Stimulated activated CD4-positive, alpha-beta T cell treated with anti-CD3 and anti-CD28 coated beads, Interleukin-4, amount 100 ng/mL, for 4 hours (primary cell): Measurements from ENCODE around the gene SLC17A5.
"Not testable (repeated sequence)": the region's sequence is repeated elsewhere in the genome, so short reads cannot be mapped to it uniquely, and the experiment has no call there.

Experiments used
- DNase-seq, 2 experiments: peaks; one replicate each; pipeline ENCODE4 v3.0.0-alpha.2; 2020

Gene SLC17A5

DNA sequence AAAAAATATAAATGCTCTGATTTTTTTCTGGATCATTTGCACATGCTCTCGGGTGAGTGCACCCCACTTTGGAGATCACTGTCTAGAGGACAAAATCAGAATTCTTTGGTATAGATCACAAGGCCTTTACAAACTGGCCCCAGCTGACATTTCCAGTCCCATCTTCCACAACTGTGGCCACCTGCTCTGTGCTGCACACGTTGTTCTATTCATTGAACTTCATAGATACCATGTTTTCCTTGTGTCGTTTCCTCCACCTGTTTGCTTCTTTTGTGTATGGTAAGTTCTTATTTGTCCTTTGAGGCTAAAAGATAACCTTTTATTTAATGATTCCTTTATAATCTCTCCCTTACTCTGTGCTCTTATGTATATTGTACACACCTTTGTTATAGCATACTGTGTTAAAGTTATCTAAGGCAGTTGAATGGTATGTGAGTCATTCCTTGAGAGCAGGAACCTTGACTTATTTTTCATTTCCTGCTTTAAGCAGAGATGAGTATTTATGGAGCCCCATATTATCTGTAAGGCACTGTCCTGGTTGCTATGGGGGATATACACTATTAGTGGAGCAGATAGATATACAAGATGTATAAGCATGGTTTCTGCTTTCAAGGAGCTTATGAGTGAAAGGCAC lies 12.0 kb upstream of the SLC17A5 start:
- no peak for DNase-seq

DNA sequence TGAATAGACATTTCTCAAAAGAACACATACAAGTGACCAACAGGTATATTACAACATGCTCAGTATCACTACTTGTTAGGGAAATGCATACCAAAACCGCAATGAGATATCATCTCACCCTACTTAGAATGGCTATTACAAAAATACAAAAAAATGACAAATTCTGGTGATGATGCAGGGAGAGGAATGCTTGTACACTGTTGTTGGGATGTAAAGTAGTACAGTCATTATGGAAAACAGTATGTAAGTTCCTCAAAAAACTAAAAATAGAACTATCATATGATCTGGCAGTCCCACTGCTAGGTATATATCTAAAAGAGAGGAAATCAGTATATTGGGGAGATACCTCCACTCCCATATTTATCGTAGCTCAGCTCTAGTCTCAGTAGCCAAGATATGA lies 10.9 kb upstream of the SLC17A5 start:
- no peak for DNase-seq

GRCh38 chr6:73657201-73657600 lies 3.4 kb upstream of the SLC17A5 start:
- DNase-seq: no peak

- no peak for DNase-seq
Observed at GRCh38 chr6:73656531-73657145, 2.8 kb upstream of the SLC17A5 start.

DNA sequence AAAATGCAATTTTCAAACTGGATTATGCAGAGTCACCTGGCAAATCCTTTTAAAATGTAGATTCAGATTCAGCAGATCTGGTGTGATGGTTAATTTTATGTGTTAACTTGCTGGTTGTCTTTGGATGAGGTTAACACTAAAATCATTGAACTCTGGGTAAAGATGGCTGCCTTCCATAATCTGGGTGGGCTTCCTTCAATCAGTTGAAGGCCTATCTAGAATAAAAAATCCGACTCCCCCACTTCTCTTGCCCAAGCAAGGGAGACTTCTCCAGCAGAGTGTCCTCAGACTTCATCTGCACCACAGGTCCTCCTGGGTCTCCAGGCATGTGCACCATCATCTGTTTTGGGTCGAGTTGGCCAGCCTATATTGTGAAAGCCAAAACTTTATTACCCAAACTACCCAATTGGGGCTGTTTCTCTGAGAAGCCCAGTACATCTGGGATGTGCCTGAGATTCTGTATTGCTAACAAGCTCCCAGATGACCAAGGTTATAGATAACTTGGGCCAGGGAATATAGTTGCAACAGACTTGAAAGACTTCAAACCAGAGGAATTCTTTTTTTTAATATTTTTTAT lies 1.6 kb upstream of the SLC17A5 start:
- no peak for DNase-seq

DNA sequence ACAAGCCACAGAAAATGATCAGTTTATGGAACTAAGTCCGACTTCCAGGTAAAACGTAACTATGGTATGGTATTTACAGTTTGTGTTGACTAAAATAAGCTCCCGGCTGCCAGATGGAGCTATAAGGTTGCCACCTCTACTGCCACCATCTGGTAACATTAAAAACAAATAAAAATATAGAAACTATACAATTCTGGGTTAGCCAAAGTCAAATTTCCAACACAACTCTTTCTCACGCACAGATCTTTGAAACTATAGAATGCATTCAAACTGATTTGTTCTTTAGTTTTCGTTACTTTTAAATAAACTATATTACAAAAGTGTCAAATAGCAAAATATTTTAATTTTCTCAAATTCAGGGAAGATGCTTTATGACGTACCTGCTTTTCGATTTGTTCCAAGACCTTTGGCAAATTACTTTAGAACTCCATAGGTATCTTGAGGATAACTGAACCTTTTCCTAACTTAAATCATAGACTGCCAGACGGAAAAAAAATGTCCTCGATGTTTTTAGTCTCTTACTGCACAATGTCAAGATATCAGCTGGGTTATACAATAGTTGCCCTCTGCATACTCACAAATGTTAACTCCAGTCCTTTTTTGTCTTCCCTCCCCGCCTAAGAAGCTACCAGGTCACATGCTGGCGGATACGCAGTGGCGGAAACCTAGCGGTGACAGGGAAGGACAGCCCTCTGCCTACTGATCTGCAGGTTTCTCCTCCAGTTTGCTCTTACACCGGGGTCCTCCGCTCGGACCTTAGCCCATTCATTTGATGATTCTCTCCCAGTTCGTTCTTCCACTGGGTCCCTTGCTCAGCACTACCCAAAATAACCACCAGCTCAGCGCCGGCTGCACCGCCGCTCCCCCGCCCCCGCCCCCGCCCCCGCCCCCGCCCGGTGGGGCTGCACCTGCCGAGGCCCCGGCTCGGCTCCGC lies 888 bp downstream of the SLC17A5 start:
- DNase-seq: peak; percentile 42 to 48

GRCh38 chr6:73649783-73650182 lies 4.0 kb downstream of the SLC17A5 start:
- DNase-seq: no peak

- no peak for DNase-seq
Observed at GRCh38 chr6:73648166-73648565, 5.6 kb downstream of the SLC17A5 start.

DNA sequence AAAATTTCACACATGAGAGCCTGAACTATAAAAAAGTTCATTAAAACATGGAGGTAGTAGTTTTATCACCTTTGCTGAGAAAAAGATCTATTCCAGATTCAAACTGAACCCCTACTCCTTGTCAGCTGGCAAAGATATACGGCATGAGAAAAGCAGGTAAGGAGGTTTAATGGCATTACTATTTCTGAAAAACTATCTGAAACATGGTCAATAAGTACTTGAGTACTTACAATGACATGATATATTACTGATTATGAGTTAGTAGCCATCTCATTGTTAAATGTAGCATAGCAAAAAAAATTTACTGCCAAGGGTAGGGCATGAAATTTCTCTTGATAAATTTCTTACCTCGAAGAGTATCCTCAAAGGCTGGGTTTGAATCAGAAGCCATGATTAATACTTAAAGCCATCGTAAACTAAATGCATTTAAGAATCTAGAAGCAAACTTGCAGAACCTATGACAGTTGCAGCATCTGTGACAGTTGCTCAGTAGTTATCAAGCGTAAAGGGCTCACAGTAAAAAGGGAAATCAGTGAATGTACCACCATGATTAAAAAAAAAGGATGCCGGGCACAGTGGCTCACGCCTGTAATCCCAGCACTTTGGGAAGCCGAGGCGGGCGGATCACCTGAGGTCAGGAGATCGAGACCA lies 8.7 kb downstream of the SLC17A5 start:
- DNase-seq: no peak

DNA sequence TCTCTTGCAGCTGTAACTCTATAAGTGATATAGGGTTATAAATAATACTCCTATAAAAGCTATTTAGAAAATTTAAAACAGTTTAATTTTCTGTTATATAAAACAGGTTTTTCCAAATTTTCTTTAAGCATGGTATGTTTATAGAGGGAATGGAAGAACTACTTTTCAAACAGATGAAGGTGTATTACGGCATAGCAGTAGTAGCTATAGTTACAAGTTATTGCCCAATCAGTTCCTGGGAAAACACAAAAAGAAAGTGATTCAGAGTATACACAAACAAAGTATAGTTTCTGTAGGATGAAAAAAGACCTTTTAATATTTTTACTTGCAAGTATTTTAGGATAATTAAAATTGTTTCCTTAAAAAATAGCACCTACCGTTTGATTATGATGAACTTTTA lies 9.8 kb downstream of the SLC17A5 start:
- no peak for DNase-seq

GRCh38 chr6:73642530-73642929 lies 11.3 kb downstream of the SLC17A5 start:
- DNase-seq: no peak

- DNase-seq: no peak
Observed at GRCh38 chr6:73640179-73640750, 13.5 kb downstream of the SLC17A5 start.

DNA sequence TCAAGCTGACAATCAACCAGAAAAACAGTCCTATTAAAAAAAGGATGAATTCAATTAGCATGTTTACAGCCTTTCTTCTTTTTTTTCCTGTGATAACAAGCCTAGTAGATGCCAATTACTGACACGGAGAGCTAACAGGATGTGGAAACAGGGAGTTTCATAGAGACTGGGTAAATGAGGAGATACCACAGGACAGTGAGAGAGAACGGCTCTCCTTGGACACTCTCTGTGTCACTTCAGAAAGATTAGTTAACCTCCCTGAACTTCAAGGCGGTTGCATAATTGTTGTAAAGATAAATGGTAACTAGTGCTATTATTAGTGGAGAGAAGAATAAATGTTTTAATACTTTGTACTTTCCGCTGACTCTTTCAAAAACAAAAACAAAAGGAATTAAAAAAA lies 14.8 kb downstream of the SLC17A5 start:
- DNase-seq: no peak

DNA sequence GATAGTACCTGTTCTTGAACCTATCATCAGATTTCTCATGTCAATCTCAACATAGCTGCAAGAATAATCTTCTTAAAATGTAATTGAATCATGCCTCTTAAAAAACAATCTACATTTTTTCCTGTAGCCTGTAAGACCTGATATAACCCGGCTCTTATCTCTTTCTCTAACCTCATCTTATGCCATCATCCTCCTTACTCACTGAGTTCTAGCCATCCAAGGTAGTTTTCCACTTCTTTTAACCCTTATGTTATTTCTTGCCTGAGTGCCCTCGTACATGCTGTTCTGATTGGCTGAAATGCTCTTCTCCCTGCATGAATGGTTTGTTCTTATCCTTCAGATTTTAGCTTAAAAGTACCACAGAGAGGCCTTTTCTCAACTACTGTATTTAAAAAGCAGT lies 16.4 kb downstream of the SLC17A5 start:
- no peak for DNase-seq

DNA sequence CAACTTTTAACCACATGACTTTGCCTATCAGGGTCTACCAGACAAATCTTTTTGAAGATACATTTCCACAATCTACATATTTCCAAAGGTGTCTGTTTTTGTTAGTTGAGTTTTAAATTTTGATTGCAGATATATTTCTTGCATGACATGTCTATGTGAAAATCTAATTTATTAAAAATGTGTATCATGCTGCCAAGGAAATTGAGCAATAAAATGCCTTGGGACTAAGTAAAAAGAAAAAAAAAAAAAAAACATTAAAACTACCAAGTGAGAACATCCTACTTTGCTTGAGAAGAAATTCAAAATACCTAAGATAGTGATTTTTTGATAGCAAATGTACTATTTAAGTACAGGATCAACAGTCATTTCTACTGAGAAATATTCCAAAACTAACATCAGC lies 17.7 kb downstream of the SLC17A5 start:
- no peak for DNase-seq

DNA sequence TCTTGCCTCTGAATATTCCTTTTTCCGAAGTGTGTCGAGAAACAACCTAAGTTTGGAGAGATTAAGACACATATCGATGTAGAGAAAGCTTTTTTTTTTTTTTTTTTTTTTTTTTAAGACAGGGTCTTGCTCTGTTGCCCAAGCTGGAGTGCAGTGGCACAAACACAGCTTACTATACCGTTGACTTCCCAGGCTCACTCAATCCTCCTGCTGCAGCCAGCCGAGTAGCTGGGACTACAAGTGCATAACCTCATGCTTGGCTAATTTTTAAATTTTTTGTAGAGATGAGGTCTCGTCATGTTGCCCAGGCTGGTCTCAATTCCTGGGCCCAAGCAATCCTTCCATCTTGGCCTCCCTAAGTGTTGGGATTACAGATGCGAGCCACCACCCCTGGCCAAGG lies 21.4 kb downstream of the SLC17A5 start:
- no peak for DNase-seq

DNA sequence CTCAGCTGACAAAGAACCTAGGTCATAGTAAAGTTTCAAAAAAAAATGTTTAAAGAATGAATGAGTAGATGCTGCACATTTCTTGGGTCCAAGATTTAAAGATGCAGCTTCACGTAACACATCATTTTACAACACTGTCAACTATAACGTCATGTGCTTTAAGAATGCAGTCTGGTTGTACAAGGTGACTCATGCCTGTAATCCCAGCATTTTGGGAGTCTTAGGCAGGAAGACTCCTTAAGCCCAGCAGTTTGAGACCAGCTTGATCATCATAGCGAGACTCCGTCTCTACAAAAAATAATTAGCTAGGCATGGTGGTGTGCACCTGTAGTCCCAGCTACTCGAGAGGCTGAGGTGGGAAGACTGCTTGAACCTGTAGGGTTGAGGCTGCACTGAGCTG lies 21.9 kb downstream of the SLC17A5 start:
- DNase-seq: no peak

- DNase-seq: no peak
Observed at GRCh38 chr6:73630401-73630800, 23.4 kb downstream of the SLC17A5 start.

- no peak for DNase-seq
Observed at GRCh38 chr6:73624896-73625295, 28.9 kb downstream of the SLC17A5 start.

DNA sequence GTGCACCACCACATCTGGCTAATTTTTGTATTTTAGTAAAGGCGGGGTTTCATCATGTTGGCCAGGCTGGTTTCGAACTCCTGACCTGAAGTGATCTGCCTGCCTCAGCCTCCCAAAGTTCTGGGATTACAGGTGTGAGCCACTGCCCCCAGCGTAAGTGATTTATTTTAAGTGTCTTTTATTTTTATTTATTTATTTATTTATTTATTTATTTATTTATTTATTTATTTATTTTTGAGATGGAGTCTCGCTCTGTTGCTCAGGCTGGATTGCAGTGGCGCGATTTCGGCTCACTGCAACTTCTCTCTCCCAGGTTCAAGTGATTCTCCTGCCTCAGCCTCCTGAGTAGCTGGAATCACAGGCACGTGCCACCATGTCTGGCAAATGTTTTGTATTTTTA lies 30.3 kb downstream of the SLC17A5 start:
- DNase-seq: not testable (repeated sequence)

GRCh38 chr6:73618082-73618481 lies 35.7 kb downstream of the SLC17A5 start:
- not testable (repeated sequence) for DNase-seq

- DNase-seq: no peak
Observed at GRCh38 chr6:73614802-73615201, 39.0 kb downstream of the SLC17A5 start.
